Measurements from ENCODE around the gene TXNL4A.

The TXNL4A gene

GRCh38 chr18:79942786-79943607 lies 45.4 kb downstream of the TXNL4A start:
- H3K79me2 ChIP-seq (ENCODE audit: insufficient read depth, low read length): peaks cover 11% of the 10 kb centered on the region; the same call in 1 of the 2 replicates
- no peak overlapping the region for H3K4me2 ChIP-seq (ENCODE audit: low read depth, low read length, poor library complexity, severe bottlenecking)
- H3K27ac ChIP-seq (ENCODE audit: low read depth, low read length): no peak overlapping the region
- no peaks in the 10 kb centered on the region for H3F3A ChIP-seq (ENCODE audit: insufficient read depth)
- H3K9me2 ChIP-seq (replicated peaks; ENCODE audit: insufficient read depth, low read length): no peaks in the 10 kb centered on the region
- H3K36me3 ChIP-seq (ENCODE audit: low read length): no peaks in the 10 kb centered on the region
- H3K27me3 ChIP-seq (ENCODE audit: low read length): no peaks in the 10 kb centered on the region
- H3K9me3 ChIP-seq (ENCODE audit: insufficient read depth, low read length): no peaks in the 10 kb centered on the region
- H4K20me1 ChIP-seq (ENCODE audit: low read depth, low read length): no peaks in the 10 kb centered on the region
- TF ChIP-seq CTCF (IDR thresholded peaks at IDR 0.05; ENCODE audit: insufficient read depth, low read length, poor library complexity, severe bottlenecking) (no peak), EZH2phosphoT487 (conservative IDR thresholded peaks at IDR 0.05; ENCODE audit: low read length) (no peak)
- no peak overlapping the region for H2AFZ ChIP-seq (ENCODE audit: low read depth, low read length, severe bottlenecking)
- H3K4me3 ChIP-seq (ENCODE audit: insufficient read depth, low read length, poor library complexity, severe bottlenecking): no peak overlapping the region
- H3K9ac ChIP-seq (ENCODE audit: low read length): no peak overlapping the region

DNA sequence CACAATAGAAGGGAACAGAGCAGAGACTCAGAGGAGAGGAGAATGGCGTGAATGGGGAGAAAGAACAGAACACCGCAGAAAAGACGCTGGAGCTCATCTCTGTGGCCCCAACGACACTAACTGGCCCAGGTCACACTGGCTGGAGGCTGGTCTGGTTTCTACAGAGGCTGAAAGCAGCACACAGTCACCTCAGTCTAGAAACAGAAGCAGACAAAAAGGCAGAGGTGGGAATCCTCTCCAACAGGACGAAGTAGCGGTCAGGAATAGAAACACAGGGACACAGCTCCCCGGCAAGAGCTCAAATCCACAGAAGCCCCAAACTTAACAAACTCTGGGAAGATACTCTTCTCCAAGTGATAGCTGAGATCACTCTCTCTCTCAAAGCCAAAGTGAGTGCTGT lies 46.2 kb downstream of the TXNL4A start:
- no peaks in the 10 kb centered on the region for H3K9me2 ChIP-seq (replicated peaks; ENCODE audit: insufficient read depth, low read length)
- no peak overlapping the region for H3K9ac ChIP-seq (ENCODE audit: low read length)
- no peaks in the 10 kb centered on the region for H4K20me1 ChIP-seq (ENCODE audit: low read depth, low read length)
- peaks cover 18% of the 10 kb centered on the region; the same call in 1 of the 2 replicates for H3K79me2 ChIP-seq (ENCODE audit: insufficient read depth, low read length)
- H3K9me3 ChIP-seq (ENCODE audit: insufficient read depth, low read length): no peaks in the 10 kb centered on the region
- no peaks in the 10 kb centered on the region for H3F3A ChIP-seq (ENCODE audit: insufficient read depth)
- no peak overlapping the region for H2AFZ ChIP-seq (ENCODE audit: low read depth, low read length, severe bottlenecking)
- no peak overlapping the region for H3K4me2 ChIP-seq (ENCODE audit: low read depth, low read length, poor library complexity, severe bottlenecking)
- TF ChIP-seq CTCF (IDR thresholded peaks at IDR 0.05; ENCODE audit: insufficient read depth, low read length, poor library complexity, severe bottlenecking) (no peak), EZH2phosphoT487 (conservative IDR thresholded peaks at IDR 0.05; ENCODE audit: low read length) (no peak)
- no peak overlapping the region for H3K4me3 ChIP-seq (ENCODE audit: insufficient read depth, low read length, poor library complexity, severe bottlenecking)
- H3K36me3 ChIP-seq (ENCODE audit: low read length): no peaks in the 10 kb centered on the region
- no peaks in the 10 kb centered on the region for H3K27me3 ChIP-seq (ENCODE audit: low read length)
- no peak overlapping the region for H3K27ac ChIP-seq (ENCODE audit: low read depth, low read length)

DNA sequence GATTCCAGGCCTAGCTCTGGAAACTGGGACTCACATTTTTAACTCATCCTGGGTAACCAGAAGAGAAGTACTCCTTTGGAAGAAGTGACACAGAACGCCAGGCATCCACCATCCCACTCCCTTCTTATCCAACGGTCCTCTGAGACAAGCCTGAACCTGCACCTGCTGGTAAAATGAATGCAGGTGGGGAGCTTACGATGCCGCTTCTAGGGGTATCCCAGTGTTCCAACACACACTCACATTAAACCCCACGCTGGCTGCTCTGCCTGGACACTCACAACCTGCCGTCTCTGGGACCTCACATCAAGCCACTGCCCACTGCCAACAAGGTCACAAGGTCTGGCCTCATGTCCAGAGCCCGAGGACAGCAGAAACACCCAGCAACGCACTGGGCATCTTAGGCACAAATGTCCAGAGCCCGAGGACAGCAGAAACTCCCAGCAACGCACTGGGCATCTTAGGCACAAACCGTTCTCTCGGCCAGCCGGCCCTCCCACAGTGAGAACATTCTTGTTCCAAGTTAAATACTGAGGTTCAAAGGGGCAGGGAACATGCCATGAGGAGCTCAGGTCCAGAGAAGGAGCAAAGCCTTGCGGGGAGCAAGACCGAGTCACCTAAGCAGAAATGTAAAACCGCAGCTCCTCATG lies 46.8 kb downstream of the TXNL4A start:
- TF ChIP-seq EZH2phosphoT487 (conservative IDR thresholded peaks at IDR 0.05; ENCODE audit: low read length) (no peak), CTCF (IDR thresholded peaks at IDR 0.05; ENCODE audit: insufficient read depth, low read length, poor library complexity, severe bottlenecking) (no peak)
- H2AFZ ChIP-seq (ENCODE audit: low read depth, low read length, severe bottlenecking): no peak overlapping the region
- H3K9me2 ChIP-seq (replicated peaks; ENCODE audit: insufficient read depth, low read length): no peaks in the 10 kb centered on the region
- H4K20me1 ChIP-seq (ENCODE audit: low read depth, low read length): no peaks in the 10 kb centered on the region
- H3K27me3 ChIP-seq (ENCODE audit: low read length): no peaks in the 10 kb centered on the region
- H3K36me3 ChIP-seq (ENCODE audit: low read length): no peaks in the 10 kb centered on the region
- peaks cover 21% of the 10 kb centered on the region; the same call in 1 of the 2 replicates for H3K79me2 ChIP-seq (ENCODE audit: insufficient read depth, low read length)
- H3K9ac ChIP-seq (ENCODE audit: low read length): no peak overlapping the region
- no peak overlapping the region for H3K4me2 ChIP-seq (ENCODE audit: low read depth, low read length, poor library complexity, severe bottlenecking)
- H3K4me3 ChIP-seq (ENCODE audit: insufficient read depth, low read length, poor library complexity, severe bottlenecking): no peak overlapping the region
- H3F3A ChIP-seq (ENCODE audit: insufficient read depth): no peaks in the 10 kb centered on the region
- no peaks in the 10 kb centered on the region for H3K9me3 ChIP-seq (ENCODE audit: insufficient read depth, low read length)
- H3K27ac ChIP-seq (ENCODE audit: low read depth, low read length): no peak overlapping the region

All from SU-DHL-6 (cell line).